Uterus (tissue), 4 donors: ENCODE data around the gene NSUN3. TPM values are rescaled to one million over a fixed set of nuclear protein-coding genes. Genes with fewer than 3 reads are reported as not detected.

ENCODE experiments used
- DNase-seq, 2 donors: peaks; one replicate each; pipeline ENCODE4 v3.0.0-alpha.2; 2019 to 2020
- H3K27ac ChIP-seq, 2 donors: fragments of 200-600 bp; sonication (generic); 1 replicate in 1 of 2; 2 replicates in 1 of 2; pipeline ENCODE4 v1.5.1; 2016 to 2018
- H3K27me3 ChIP-seq, 2 donors: fragments of 200-600 bp; sonication (generic); one replicate each; pipeline ENCODE4 v1.5.1; 2018 to 2019; ENCODE audit warnings: control low read depth in 1 of 2
- H3K36me3 ChIP-seq, 2 donors: fragments of 200-600 bp; sonication (generic); one replicate each; pipeline ENCODE4 v1.5.1; 2019; ENCODE audit warnings: control low read depth in 1 of 2
- H3K4me1 ChIP-seq, 2 donors: fragments of 200-600 bp; sonication (generic); one replicate each; pipeline ENCODE4 v1.5.1; 2018 to 2019; ENCODE audit warnings: control low read depth in 1 of 2
- H3K4me3 ChIP-seq, 2 donors: fragments of 200-600 bp; sonication (generic); 1 replicate in 1 of 2; 2 replicates in 1 of 2; pipeline ENCODE4 v1.5.1; 2018 to 2019; ENCODE audit warnings: mild to moderate bottlenecking in 1 of 2
- H3K9me3 ChIP-seq, 2 donors: fragments of 200-600 bp; sonication (generic); one replicate each; pipeline ENCODE4 v1.5.1; 2019; ENCODE audit warnings: control low read depth in 1 of 2
- CTCF ChIP-seq, 4 experiments: fragments of 200-600 bp in 2 of 4; fragments of 450-650 bp in 2 of 4; sonication (generic) in 2 of 4; IDR thresholded peaks; one replicate each; pipeline ENCODE4 v1.5.1; 2016 to 2019; ENCODE audit warnings: antibody characterized with exemption in 4 of 4, mild to moderate bottlenecking in 2 of 4, moderate library complexity in 1 of 4
- POLR2A ChIP-seq, 2 donors: fragments of 450-650 bp; IDR thresholded peaks; one replicate each; pipeline ENCODE4 v1.6.1; 2016; ENCODE audit warnings: antibody characterized with exemption in 2 of 2, mild to moderate bottlenecking in 1 of 2, moderate library complexity in 1 of 2
- intact Hi-C: fragments of 100-400 bp; cut with DNase I; formaldehyde crosslinking; loops from one replicate; pipeline ENCODE4 v1.15.1; 2023; ENCODE audit warnings: low total_unique reads
- total RNA-seq, 4 donors: library from RNA; depleted of rRNA in 3 of 4; stranded (reverse); fragments of >200 nt in 3 of 4; gene quantifications; one replicate each; pipeline versions ENCODE4 v1.1.0 to v1.2.4, GENCODE V29; 2014 to 2023
- donor health status: DM: yes; HTN: yes; CAD: no.

Gene NSUN3
- total RNA-seq, 4 donors from 2014 or later = 3.3 to 32.6 (median 11.3) TPM

- TF ChIP-seq POLR2A (IDR thresholded peaks at IDR 0.05) = no peak
- TF ChIP-seq CTCF (IDR thresholded peaks at IDR 0.05) = no peak
- DNase-seq = no peak
- intact Hi-C loops = no loop called here
- Histone ChIP-seq H3K4me1 (no peaks in the 10 kb centered on the region), H3K4me3 (no peak overlapping the region), H3K36me3 (no peaks in the 10 kb centered on the region), H3K27ac (no peak overlapping the region), H3K9me3 (no peaks in the 10 kb centered on the region), H3K27me3 (no peaks in the 10 kb centered on the region)
Observed at GRCh38 chr3:94046533-94046932, 16.3 kb upstream of the NSUN3 start.

- Histone ChIP-seq H3K9me3 (no peaks in the 10 kb centered on the region), H3K36me3 (no peaks in the 10 kb centered on the region), H3K4me3 (no peak overlapping the region), H3K27me3 (no peaks in the 10 kb centered on the region), H3K27ac (no peak overlapping the region), H3K4me1 (no peaks in the 10 kb centered on the region)
- intact Hi-C loops = no loop called here
- TF ChIP-seq POLR2A (IDR thresholded peaks at IDR 0.05) = no peak
- TF ChIP-seq CTCF (IDR thresholded peaks at IDR 0.05) = no peak
- no peak for DNase-seq
Observed at GRCh38 chr3:94049267-94049666, 13.6 kb upstream of the NSUN3 start.

GRCh38 chr3:94050546-94050945 is 12.3 kb upstream of the NSUN3 start:
- Histone ChIP-seq H3K4me1 (no peaks in the 10 kb centered on the region), H3K27ac (no peak overlapping the region), H3K4me3 (no peak overlapping the region), H3K9me3 (no peaks in the 10 kb centered on the region), H3K27me3 (no peaks in the 10 kb centered on the region), H3K36me3 (no peaks in the 10 kb centered on the region)
- no peak for TF ChIP-seq CTCF (IDR thresholded peaks at IDR 0.05)
- no peak for TF ChIP-seq POLR2A (IDR thresholded peaks at IDR 0.05)
- intact Hi-C loops = no loop called here
- DNase-seq = no peak

DNA sequence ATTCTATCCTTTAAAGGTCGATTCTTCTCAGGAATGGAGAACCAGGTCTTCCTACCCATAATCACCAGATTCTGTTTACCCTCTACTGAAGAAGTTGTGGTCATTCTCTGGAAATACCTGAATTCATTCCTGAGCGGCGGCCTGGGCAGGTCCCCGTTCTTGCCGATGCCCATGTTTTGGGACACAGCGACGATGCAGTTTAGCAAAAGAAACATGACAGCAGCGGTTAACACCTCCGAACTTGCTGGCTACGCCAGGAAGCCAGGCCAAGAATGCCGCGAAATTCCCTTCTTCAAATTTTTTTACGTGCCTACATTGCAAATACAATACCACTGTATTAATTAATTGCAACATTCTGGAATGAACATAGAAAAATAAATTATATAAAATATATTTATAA is 1.6 kb upstream of the NSUN3 start:
- intact Hi-C loops = no loop called here

More for the DNA sequence above, 1.6 kb upstream of the NSUN3 start:
- Histone ChIP-seq H3K9me3 (no peaks in the 10 kb centered on the region), H3K4me1 (peaks cover 0 to 12% of the 10 kb centered on the region in 2 donors), H3K4me3 (no peak overlapping the region), H3K36me3 (no peaks in the 10 kb centered on the region), H3K27ac (no peak overlapping the region), H3K27me3 (no peaks in the 10 kb centered on the region)
- no peak for TF ChIP-seq POLR2A (IDR thresholded peaks at IDR 0.05)
- no peak for TF ChIP-seq CTCF (IDR thresholded peaks at IDR 0.05)
- no peak for DNase-seq
